Duodenal mucosa (tissue), 2 donors: ENCODE measurements around the gene CYTH1.

Source experiments
- H3K27ac ChIP-seq: one replicate; pipeline ENCODE4 v1.7.0; 2013; ENCODE audit warnings: low read depth, low read length
- H3K27me3 ChIP-seq, 2 donors: one replicate each; pipeline ENCODE4 v1.7.0; 2013; ENCODE audit warnings: low read length in 2 of 2, control low read depth in 1 of 2; ENCODE audit not compliant: insufficient read depth in 2 of 2, control insufficient read depth in 1 of 2
- H3K36me3 ChIP-seq, 2 donors: one replicate each; pipeline ENCODE4 v1.7.0; 2013; ENCODE audit warnings: low read length in 2 of 2, control low read depth in 1 of 2; ENCODE audit not compliant: insufficient read depth in 2 of 2, control insufficient read depth in 1 of 2
- H3K4me1 ChIP-seq, 2 donors: one replicate each; pipeline ENCODE4 v1.7.0; 2013; ENCODE audit warnings: low read length in 2 of 2, control low read depth in 1 of 2; ENCODE audit not compliant: insufficient read depth in 2 of 2, control insufficient read depth in 1 of 2
- H3K4me3 ChIP-seq, 2 donors: one replicate each; pipeline ENCODE4 v1.7.0; 2013; ENCODE audit warnings: low read length in 2 of 2, low read depth in 1 of 2
- H3K9ac ChIP-seq, 2 donors: one replicate each; pipeline ENCODE4 v1.7.0; 2013; ENCODE audit warnings: low read length in 2 of 2, low read depth in 1 of 2
- H3K9me3 ChIP-seq, 2 donors: one replicate each; pipeline ENCODE4 v1.7.0; 2013; ENCODE audit warnings: low read length in 2 of 2, control low read depth in 1 of 2; ENCODE audit not compliant: control insufficient read depth in 1 of 2

Gene CYTH1

GRCh38 chr17:78637146-78637545 lies 144.9 kb downstream of the CYTH1 start:
- H3K36me3 ChIP-seq = no peaks in the 10 kb centered on the region
- H3K9me3 ChIP-seq = no peaks in the 10 kb centered on the region
- H3K9ac ChIP-seq = no peak overlapping the region
- H3K27ac ChIP-seq = no peak overlapping the region
- H3K4me1 ChIP-seq = no peaks in the 10 kb centered on the region
- no peak overlapping the region for H3K4me3 ChIP-seq
- H3K27me3 ChIP-seq = no peaks in the 10 kb centered on the region

GRCh38 chr17:78634154-78634553 lies 147.9 kb downstream of the CYTH1 start:
- no peaks in the 10 kb centered on the region for H3K36me3 ChIP-seq

GRCh38 chr17:78629436-78629995 lies 152.6 kb downstream of the CYTH1 start:
- no peaks in the 10 kb centered on the region for H3K4me1 ChIP-seq
- no peak overlapping the region for H3K9ac ChIP-seq
- H3K9me3 ChIP-seq = no peaks in the 10 kb centered on the region
- H3K4me3 ChIP-seq = no peak overlapping the region
- H3K27ac ChIP-seq = no peak overlapping the region
- H3K36me3 ChIP-seq = no peaks in the 10 kb centered on the region
- H3K27me3 ChIP-seq = no peaks in the 10 kb centered on the region

More at GRCh38 chr17:78634154-78634553, 147.9 kb downstream of the CYTH1 start:
- no peaks in the 10 kb centered on the region for H3K27me3 ChIP-seq
- H3K4me1 ChIP-seq = no peaks in the 10 kb centered on the region
- H3K9ac ChIP-seq = no peak overlapping the region
- H3K9me3 ChIP-seq = no peaks in the 10 kb centered on the region
- H3K27ac ChIP-seq = no peak overlapping the region
- no peak overlapping the region for H3K4me3 ChIP-seq

GRCh38 chr17:78628547-78629435 lies 153.3 kb downstream of the CYTH1 start:
- no peaks in the 10 kb centered on the region for H3K9me3 ChIP-seq
- no peaks in the 10 kb centered on the region for H3K4me1 ChIP-seq
- no peaks in the 10 kb centered on the region for H3K36me3 ChIP-seq
- no peak overlapping the region for H3K27ac ChIP-seq
- H3K27me3 ChIP-seq = no peaks in the 10 kb centered on the region
- no peak overlapping the region for H3K9ac ChIP-seq
- H3K4me3 ChIP-seq = no peak overlapping the region

GRCh38 chr17:78624324-78625151 lies 157.5 kb downstream of the CYTH1 start:
- Histone ChIP-seq H3K9me3 (no peaks in the 10 kb centered on the region), H3K4me1 (no peaks in the 10 kb centered on the region), H3K36me3 (no peaks in the 10 kb centered on the region), H3K9ac (no peak overlapping the region), H3K27me3 (no peaks in the 10 kb centered on the region), H3K4me3 (no peak overlapping the region), H3K27ac (no peak overlapping the region)
